Thoracic aorta (tissue), 2 donors: ENCODE data around the gene SWI5. TPM values are rescaled to one million over a fixed set of nuclear protein-coding genes. Genes with fewer than 3 reads are reported as not detected.
"Not testable (repeated sequence)": the region's sequence is repeated elsewhere in the genome, so short reads cannot be mapped to it uniquely, and the experiment has no call there.

Source experiments
- ATAC-seq: fragments of 150-250 bp; one replicate; pipeline ENCODE4 v1.8.0; 2017; ENCODE audit warnings: low read depth; ENCODE audit not compliant: insufficient number of reproducible peaks, low FRiP score
- DNase-seq: peaks from one replicate; pipeline ENCODE4 v3.0.0-alpha.2; 2020; ENCODE audit warnings: low spot score
- H3K27ac ChIP-seq, 2 donors: fragments of 200-600 bp; sonication (generic); 1 replicate in 1 of 2; 2 replicates in 1 of 2; pipeline ENCODE4 v1.5.1; 2016; ENCODE audit warnings: mild to moderate bottlenecking in 2 of 2, moderate library complexity in 2 of 2
- H3K27me3 ChIP-seq: fragments of 200-600 bp; sonication (generic); replicated peaks from 2 replicates; pipeline ENCODE4 v1.6.0; 2016; ENCODE audit warnings: mild to moderate bottlenecking; ENCODE audit not compliant: insufficient read depth
- H3K36me3 ChIP-seq: fragments of 200-600 bp; sonication (generic); one replicate; pipeline ENCODE4 v1.5.1; 2016
- H3K4me1 ChIP-seq, 2 donors: fragments of 200-600 bp; sonication (generic); 1 replicate in 1 of 2; 2 replicates in 1 of 2; pipeline versions ENCODE4 v1.5.1 to v1.6.0; 2016; ENCODE audit warnings: low read depth in 2 of 2, mild to moderate bottlenecking in 1 of 2; ENCODE audit not compliant: control insufficient read depth in 1 of 2
- H3K4me3 ChIP-seq: fragments of 200-600 bp; sonication (generic); 2 replicates; pipeline ENCODE4 v1.5.1; 2016; ENCODE audit warnings: mild to moderate bottlenecking
- H3K9me3 ChIP-seq: fragments of 200-600 bp; sonication (generic); 2 replicates; pipeline ENCODE4 v1.5.1; 2016
- total RNA-seq, 2 donors: library from RNA; depleted of rRNA; stranded (reverse); fragments of >200 nt; gene quantifications; one replicate each; pipeline versions ENCODE4 v1.1.0 to v1.2.3, GENCODE V29; 2016
- TF ChIP-seq, protein P1 (sequence below): fragments of 200-600 bp; sonication (generic); IDR thresholded peaks from one replicate; pipeline ENCODE4 v1.5.1; 2019; ENCODE audit warnings: antibody characterized with exemption

Gene SWI5
- total RNA-seq, result 10 to 100 TPM; 12.0 to 26.8 TPM

DNA sequence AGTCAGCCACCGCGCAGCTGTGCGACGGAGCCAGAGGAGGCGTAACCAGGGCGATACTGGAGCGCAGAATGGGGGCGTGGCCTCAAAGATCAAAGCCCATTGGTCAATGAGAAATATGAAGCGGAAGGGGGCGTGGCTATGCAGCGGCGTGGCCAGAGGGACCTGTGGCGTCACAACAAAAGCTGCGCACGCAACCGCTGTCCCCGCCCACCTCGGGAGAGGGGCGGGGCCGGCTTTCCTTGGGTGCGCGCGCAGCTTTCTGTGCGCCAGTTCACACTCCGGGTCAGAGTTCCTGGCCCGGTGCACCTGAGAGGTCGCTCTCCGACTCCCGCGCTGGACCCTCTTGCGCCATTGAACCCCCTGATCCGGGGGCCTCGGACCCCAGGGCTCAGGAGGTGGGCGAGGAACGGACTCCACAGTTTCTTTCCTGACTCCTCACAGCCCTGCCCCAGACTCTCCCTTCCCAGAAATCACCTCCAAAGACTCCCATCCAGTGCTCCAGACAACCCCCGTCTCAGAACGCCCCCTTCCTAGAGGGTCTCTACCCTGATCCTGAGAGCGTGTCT is at the start of gene SWI5:
Gene SWI5 (plus strand): TSS at position 269 of the 566 bp plus-strand sequence.
- Histone ChIP-seq H3K4me3 (peak within 1 kb of the TSS; percentile 100), H3K27ac (peak within 1 kb of the TSS; percentile 72 to 87), H3K27me3 (no peaks in the 10 kb centered on the region), H3K4me1 (peaks cover 18 to 30% of the 10 kb centered on the region in 2 donors), H3K9me3 (no peaks in the 10 kb centered on the region), H3K36me3 (peaks cover 26% of the 10 kb centered on the region)
- TF ChIP-seq, protein P1, sequence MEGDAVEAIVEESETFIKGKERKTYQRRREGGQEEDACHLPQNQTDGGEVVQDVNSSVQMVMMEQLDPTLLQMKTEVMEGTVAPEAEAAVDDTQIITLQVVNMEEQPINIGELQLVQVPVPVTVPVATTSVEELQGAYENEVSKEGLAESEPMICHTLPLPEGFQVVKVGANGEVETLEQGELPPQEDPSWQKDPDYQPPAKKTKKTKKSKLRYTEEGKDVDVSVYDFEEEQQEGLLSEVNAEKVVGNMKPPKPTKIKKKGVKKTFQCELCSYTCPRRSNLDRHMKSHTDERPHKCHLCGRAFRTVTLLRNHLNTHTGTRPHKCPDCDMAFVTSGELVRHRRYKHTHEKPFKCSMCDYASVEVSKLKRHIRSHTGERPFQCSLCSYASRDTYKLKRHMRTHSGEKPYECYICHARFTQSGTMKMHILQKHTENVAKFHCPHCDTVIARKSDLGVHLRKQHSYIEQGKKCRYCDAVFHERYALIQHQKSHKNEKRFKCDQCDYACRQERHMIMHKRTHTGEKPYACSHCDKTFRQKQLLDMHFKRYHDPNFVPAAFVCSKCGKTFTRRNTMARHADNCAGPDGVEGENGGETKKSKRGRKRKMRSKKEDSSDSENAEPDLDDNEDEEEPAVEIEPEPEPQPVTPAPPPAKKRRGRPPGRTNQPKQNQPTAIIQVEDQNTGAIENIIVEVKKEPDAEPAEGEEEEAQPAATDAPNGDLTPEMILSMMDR, result no peak
- DNase-seq, result peak; percentile 100
- ATAC-seq, result peak; percentile 99

DNA sequence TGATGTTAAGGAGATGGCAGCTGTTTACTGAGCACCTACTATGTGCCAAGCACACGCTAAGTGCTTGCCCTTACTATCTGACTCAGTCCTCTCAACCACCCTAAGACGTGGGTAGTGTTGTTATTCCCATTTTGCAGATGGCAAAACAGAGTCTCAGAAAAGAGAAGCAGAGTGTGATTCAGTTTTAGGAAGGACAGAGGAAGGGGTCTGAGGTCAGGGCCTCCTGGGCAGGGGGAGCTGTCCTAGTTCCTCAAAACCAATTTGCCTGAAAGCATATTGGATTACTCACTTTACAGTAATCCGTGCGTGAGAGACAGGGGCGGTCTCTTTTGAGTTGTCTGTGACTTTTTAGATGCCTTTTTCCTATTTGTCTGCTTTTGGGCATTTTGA is 49.7 kb upstream of the SWI5 start:
- H3K4me3 ChIP-seq, result no peak overlapping the region
- no peak for ATAC-seq

DNA sequence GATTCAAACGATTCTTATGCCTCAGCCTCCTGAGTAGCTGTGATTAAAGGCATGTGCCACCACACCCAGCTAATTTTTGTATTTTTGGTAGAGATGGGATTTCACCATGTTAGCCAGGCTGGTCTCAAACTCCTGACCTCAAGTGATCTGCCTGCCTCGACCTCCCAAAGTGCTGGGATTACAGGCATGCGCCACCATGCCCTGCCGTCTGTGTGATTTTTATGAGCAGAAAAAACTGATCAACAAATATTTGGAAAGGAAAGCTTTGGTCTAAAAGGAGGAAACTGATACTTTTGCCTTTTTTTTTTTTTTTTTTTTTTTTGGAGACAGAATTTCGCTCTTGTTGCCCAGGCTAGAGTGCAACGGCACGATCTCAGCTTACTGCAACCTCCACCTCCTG is 45.2 kb upstream of the SWI5 start:
- not testable (repeated sequence) for H3K27me3 ChIP-seq, ATAC-seq, DNase-seq, H3K9me3 ChIP-seq, H3K4me1 ChIP-seq, H3K4me3 ChIP-seq, H3K27ac ChIP-seq, H3K36me3 ChIP-seq

More for the DNA sequence above, 49.7 kb upstream of the SWI5 start:
- no peak overlapping the region for H3K27ac ChIP-seq
- DNase-seq, result no peak
- H3K27me3 ChIP-seq, result no peaks in the 10 kb centered on the region
- no peaks in the 10 kb centered on the region for H3K9me3 ChIP-seq
- TF ChIP-seq, protein P1, result no peak
- no peaks in the 10 kb centered on the region for H3K4me1 ChIP-seq
- H3K36me3 ChIP-seq, result no peaks in the 10 kb centered on the region

DNA sequence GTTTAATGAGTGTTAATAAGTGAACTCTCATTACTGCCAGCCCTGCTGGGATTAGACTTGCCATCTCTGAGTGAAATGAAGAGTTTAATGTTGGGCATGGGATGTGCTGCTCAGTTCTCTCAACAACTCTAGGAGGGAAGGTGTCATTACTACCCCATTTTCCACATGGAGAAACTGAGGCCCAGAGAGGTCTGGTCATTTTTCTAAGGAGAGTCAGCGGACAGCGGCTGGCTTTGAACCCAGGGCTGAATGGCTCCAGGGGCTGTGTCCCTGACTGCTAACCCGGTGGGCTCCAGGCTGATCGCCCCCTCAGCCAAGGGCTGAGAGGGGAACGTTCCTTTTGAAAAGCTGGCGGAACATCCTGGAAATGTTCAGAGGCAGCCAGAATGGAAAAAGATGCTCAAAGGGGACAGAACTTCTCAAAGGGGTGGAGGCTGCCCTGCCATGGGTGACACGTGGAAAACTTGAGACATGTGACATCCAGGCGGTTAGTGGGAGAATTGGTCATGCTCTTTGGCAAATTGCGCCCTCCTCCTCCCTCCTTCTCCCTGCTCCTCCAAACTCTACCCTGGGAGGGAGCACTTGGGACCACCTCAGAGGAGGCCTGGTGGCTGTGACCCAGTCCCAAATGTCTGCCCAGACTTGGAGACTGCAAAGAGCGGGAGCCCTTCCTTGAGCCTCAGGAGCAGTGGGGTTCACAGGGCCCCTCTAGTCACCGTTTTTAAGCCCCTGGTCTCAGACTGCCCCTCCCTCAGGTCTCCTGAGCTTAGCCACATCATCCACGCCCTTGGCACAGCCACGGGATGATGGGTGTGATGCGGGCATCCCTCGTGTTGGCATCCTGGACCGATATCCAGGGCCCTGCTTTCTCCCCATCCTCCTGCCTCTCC is 44.2 kb upstream of the SWI5 start:
- H3K9me3 ChIP-seq, result no peaks in the 10 kb centered on the region
- TF ChIP-seq, protein P1, result no peak
- no peak for DNase-seq
- ATAC-seq, result peak; percentile 19
- H3K36me3 ChIP-seq, result no peaks in the 10 kb centered on the region
- H3K4me3 ChIP-seq, result no peak overlapping the region
- H3K27me3 ChIP-seq, result no peaks in the 10 kb centered on the region
- no peak overlapping the region for H3K27ac ChIP-seq
- no peaks in the 10 kb centered on the region for H3K4me1 ChIP-seq

DNA sequence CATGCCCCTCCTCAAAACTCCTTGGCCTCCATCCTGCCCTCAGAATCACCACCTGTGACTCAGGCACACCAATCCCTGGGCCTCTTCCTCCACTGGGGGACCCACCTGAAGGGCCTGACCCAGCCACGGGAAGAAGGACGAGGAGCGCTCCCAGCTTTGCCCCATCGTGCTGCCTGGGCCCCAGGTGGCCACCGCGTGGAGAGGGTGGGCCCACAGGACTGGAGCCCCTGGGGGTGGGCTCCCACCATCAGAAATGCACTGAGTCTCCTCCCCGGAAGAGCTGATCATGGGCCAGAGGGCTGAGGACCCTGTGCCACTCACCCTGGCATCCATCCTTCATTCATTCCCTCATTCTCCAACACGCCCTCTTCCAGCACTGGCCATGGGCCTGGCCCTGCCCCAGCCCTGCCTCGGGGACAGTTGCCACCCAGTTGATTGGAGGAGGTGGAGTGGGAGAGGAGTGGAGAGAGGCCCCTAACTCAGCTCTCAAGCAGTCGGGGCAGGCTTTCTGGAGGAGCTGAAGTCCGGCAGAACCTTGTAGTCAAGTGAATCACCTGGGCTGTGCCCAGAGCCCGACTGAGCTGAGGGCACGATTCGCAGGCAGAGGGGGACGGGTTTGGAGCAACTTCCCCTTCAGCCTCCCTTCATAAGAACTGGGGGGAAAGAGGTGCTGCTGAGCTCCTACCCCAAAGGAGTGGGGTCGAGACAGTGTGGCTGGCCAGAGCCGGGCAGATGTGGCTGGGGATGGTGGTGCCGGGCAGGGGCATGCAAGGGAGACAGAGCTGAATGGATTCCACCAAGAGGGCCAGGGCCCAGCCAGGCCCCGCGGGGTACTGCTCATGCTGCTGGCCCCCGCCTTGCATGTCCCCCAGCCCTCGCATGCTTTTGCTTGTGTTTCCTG is 43.3 kb upstream of the SWI5 start:
- no peaks in the 10 kb centered on the region for H3K27me3 ChIP-seq
- DNase-seq (no peak), ATAC-seq (no peak)
- H3K27ac ChIP-seq, result no peak overlapping the region
- H3K36me3 ChIP-seq, result no peaks in the 10 kb centered on the region
- no peaks in the 10 kb centered on the region for H3K4me1 ChIP-seq
- no peak overlapping the region for H3K4me3 ChIP-seq
- TF ChIP-seq, protein P1, result no peak
- H3K9me3 ChIP-seq, result no peaks in the 10 kb centered on the region
